ENCODE data around the gene FRMD4A. TPM values are rescaled to one million over a fixed set of nuclear protein-coding genes. Genes with fewer than 3 reads are reported as not detected.

FRMD4A gene
- total RNA-seq, 1 donor from 2014 or later: 0.64 TPM

GRCh38 chr10:13729586-13730305 lies 601.0 kb downstream of the FRMD4A start:
- CTCF ChIA-PET: no interaction called here
- POLR2A ChIA-PET: no interaction called here

DNA sequence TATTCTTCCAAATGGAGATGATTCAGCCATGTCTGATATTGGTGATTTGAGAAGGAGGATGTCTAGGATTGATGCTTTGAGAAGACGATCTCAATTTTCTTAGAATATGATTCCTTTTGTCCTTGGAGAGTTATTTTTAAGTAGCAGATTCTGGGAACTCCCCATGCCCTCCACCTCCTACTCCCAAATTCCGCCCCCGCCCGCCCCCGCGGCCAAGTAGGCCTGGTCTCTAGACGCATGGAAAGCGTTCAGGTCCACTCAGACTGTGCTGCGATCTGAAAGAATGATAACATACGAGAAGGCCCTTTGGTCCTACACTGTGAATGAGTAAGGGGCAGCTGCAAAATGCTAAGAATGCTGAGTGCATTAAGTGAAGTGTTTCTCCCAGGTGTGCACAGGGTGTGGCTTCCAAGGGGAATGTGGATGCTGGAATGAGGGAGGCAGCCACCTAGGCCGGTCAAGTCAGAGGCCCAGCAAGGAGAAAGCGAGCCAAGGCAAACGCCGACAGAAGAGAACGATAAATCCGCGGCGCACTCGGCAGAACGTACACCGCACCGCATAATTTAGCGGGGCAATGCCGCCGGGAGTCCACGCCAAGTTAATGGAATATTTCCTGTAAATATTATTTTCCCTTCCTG lies 601.7 kb downstream of the FRMD4A start:
- POLR2A ChIA-PET: no interaction called here
- intact Hi-C loops (cut with micrococcal nuclease): no loop called here
- DNase-seq (no peak), ATAC-seq (ENCODE audit: low read depth) (no peak)
- Mint-ChIP-seq H3K9me3 (no peaks in the 10 kb centered on the region), H3K4me1 (no peaks in the 10 kb centered on the region), H3K27ac (no peak overlapping the region), H3K27me3 (no peaks in the 10 kb centered on the region), H3K36me3 (ENCODE audit: low read depth) (no peaks in the 10 kb centered on the region), H3K4me3 (no peak overlapping the region)
- no peak for TF ChIP-seq CTCF (IDR thresholded peaks at IDR 0.05)
- CTCF ChIA-PET: no interaction called here

More at GRCh38 chr10:13729586-13730305, 601.0 kb downstream of the FRMD4A start:
- no peak for TF ChIP-seq CTCF (IDR thresholded peaks at IDR 0.05)
- H3K9me3 Mint-ChIP-seq: no peaks in the 10 kb centered on the region
- no peak overlapping the region for H3K27ac Mint-ChIP-seq
- H3K36me3 Mint-ChIP-seq (ENCODE audit: low read depth): no peaks in the 10 kb centered on the region
- intact Hi-C loops (cut with micrococcal nuclease): no loop called here
- no peaks in the 10 kb centered on the region for H3K27me3 Mint-ChIP-seq
- no peaks in the 10 kb centered on the region for H3K4me1 Mint-ChIP-seq
- DNase-seq (no peak), ATAC-seq (ENCODE audit: low read depth) (no peak)
- H3K4me3 Mint-ChIP-seq: no peak overlapping the region

DNA sequence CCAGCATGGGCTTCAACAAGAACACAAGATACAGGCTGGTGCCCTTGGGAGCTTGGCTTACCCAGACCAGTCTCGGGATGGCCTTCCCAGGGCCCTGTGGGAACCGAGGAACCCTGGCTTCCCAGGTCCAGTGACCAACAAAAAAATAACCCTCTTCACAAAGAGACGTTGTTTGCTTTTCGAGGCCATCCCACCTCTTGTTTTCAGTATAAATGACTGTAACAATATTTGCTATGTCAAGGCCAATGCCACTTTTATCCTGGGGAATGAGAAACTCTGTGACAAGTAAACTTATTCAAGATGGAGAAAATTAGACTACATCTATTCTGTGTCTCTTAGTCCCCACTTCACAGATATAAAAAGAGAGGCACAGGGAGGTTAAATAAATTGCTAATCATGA lies 605.1 kb downstream of the FRMD4A start:
- TF ChIP-seq CTCF (IDR thresholded peaks at IDR 0.05): no peak
- no peak for ATAC-seq (ENCODE audit: low read depth)
- CTCF ChIA-PET: no interaction called here

GRCh38 chr10:13724484-13724883 lies 606.2 kb downstream of the FRMD4A start:
- TF ChIP-seq CTCF (IDR thresholded peaks at IDR 0.05): no peak
- no peak overlapping the region for H3K27ac Mint-ChIP-seq
- POLR2A ChIA-PET: interaction anchor here (0.5 kb wide), 1 partner anchor 32 kb away, joined by 5 read pairs; no protein-coding TSS in a partner anchor
- no peaks in the 10 kb centered on the region for H3K36me3 Mint-ChIP-seq (ENCODE audit: low read depth)
- CTCF ChIA-PET: no interaction called here
- H3K27me3 Mint-ChIP-seq: no peaks in the 10 kb centered on the region
- no peak overlapping the region for H3K4me3 Mint-ChIP-seq
- no peaks in the 10 kb centered on the region for H3K4me1 Mint-ChIP-seq
- intact Hi-C loops (cut with micrococcal nuclease): no loop called here
- H3K9me3 Mint-ChIP-seq: no peaks in the 10 kb centered on the region
- DNase-seq (no peak), ATAC-seq (ENCODE audit: low read depth) (no peak)

More for the DNA sequence above, 605.1 kb downstream of the FRMD4A start:
- H3K36me3 Mint-ChIP-seq (ENCODE audit: low read depth): no peaks in the 10 kb centered on the region
- no peaks in the 10 kb centered on the region for H3K9me3 Mint-ChIP-seq
- H3K27ac Mint-ChIP-seq: no peak overlapping the region
- POLR2A ChIA-PET: no interaction called here
- no peak overlapping the region for H3K4me3 Mint-ChIP-seq
- no peak for DNase-seq
- no peaks in the 10 kb centered on the region for H3K27me3 Mint-ChIP-seq
- no peaks in the 10 kb centered on the region for H3K4me1 Mint-ChIP-seq
- intact Hi-C loops (cut with micrococcal nuclease): no loop called here

GRCh38 chr10:13722747-13723653 lies 607.7 kb downstream of the FRMD4A start:
- intact Hi-C loops (cut with micrococcal nuclease): no loop called here
- no peak for ATAC-seq (ENCODE audit: low read depth)
- no peaks in the 10 kb centered on the region for H3K9me3 Mint-ChIP-seq

More at GRCh38 chr10:13722747-13723653, 607.7 kb downstream of the FRMD4A start:
- no peaks in the 10 kb centered on the region for H3K36me3 Mint-ChIP-seq (ENCODE audit: low read depth)
- no peak for DNase-seq
- H3K27ac Mint-ChIP-seq: no peak overlapping the region
- no peak overlapping the region for H3K4me3 Mint-ChIP-seq
- ChIA-PET CTCF (no interaction called here), POLR2A (interaction anchor here (0.6 kb wide), 3 partner anchors 642 to 1655 kb away, joined by 3 to 9 read pairs (median 4); no protein-coding TSS in a partner anchor)
- H3K4me1 Mint-ChIP-seq: peaks cover 9% of the 10 kb centered on the region
- no peak for TF ChIP-seq CTCF (IDR thresholded peaks at IDR 0.05)
- no peaks in the 10 kb centered on the region for H3K27me3 Mint-ChIP-seq

Data from activated B cell treated with CpG ODN at 0.5 μM for 24 hours (primary cell).